GM12873 (cell line): ENCODE data around the gene GPR17.

ENCODE experiments used
- CTCF ChIP-seq: IDR thresholded peaks from 2 replicates; pipeline ENCODE4 v1.5.1; 2012; ENCODE audit warnings: low read depth, mild to moderate bottlenecking, moderate library complexity, low read length, control low read depth; ENCODE audit not compliant: insufficient read depth; ENCODE audit errors: missing control alignments

The GPR17 gene

GRCh38 chr2:127609818-127610217 is 36.1 kb upstream of the GPR17 start:
- TF ChIP-seq CTCF, result no peak

GRCh38 chr2:127610561-127610960 is 35.4 kb upstream of the GPR17 start:
- no peak for TF ChIP-seq CTCF

- TF ChIP-seq CTCF, result no peak
Observed at GRCh38 chr2:127611076-127611925, 34.7 kb upstream of the GPR17 start.

- no peak for TF ChIP-seq CTCF
Observed at GRCh38 chr2:127612111-127612822, 33.7 kb upstream of the GPR17 start.

- TF ChIP-seq CTCF, result no peak
Observed at GRCh38 chr2:127614246-127614645, 31.7 kb upstream of the GPR17 start.

- TF ChIP-seq CTCF, result no peak
Observed at GRCh38 chr2:127614731-127615130, 31.2 kb upstream of the GPR17 start.

GRCh38 chr2:127615511-127616166 is 30.3 kb upstream of the GPR17 start:
- TF ChIP-seq CTCF, result no peak
